K562 (cell line): Measurements from ENCODE around the gene PPP2R3C. TPM values are rescaled to one million over a fixed set of nuclear protein-coding genes. Genes with fewer than 3 reads are reported as not detected.

Experiments used
- C11orf30 ChIP-seq: fragments of 450-650 bp; IDR thresholded peaks from 2 replicates; pipeline ENCODE4 v1.6.1; 2016; ENCODE audit warnings: low read depth, mild to moderate bottlenecking
- CBX1 ChIP-seq: sonication (generic); IDR thresholded peaks from 2 replicates; pipeline ENCODE4 v1.6.1; 2016; ENCODE audit warnings: antibody characterized with exemption, low read depth, mild to moderate bottlenecking
- EGR1 ChIP-seq: fragments of 450-650 bp; conservative IDR thresholded peaks from 2 replicates; pipeline ENCODE4 v1.6.1; 2017; ENCODE audit warnings: mild to moderate bottlenecking
- ELF4 ChIP-seq: fragments of 450-650 bp; formaldehyde crosslinking; IDR thresholded peaks from 2 replicates; pipeline ENCODE4 v1.4.0; 2022; ENCODE audit warnings: missing genetic modification characterization
- ETS1 ChIP-seq: conservative IDR thresholded peaks from 2 replicates; pipeline ENCODE4 v1.6.1; 2011; ENCODE audit warnings: low read depth, mild to moderate bottlenecking, low read length; ENCODE audit not compliant: control insufficient read depth
- NFIX ChIP-seq: fragments of 250-450 bp; sonication (Bioruptor Pico); IDR thresholded peaks from 2 replicates; pipeline ENCODE4 v1.4.0; 2020; ENCODE audit warnings: low read depth, mild to moderate bottlenecking, moderate library complexity
- NR2F6 ChIP-seq: fragments of 450-650 bp; formaldehyde crosslinking; IDR thresholded peaks from 2 replicates; pipeline ENCODE4 v1.4.0; 2020; ENCODE audit warnings: mild to moderate bottlenecking
- SUPT5H ChIP-seq: fragments of 450-650 bp; IDR thresholded peaks from 2 replicates; pipeline ENCODE4 v1.6.1; 2016
- TARDBP ChIP-seq: fragments of 450-650 bp; IDR thresholded peaks from 2 replicates; pipeline ENCODE4 v1.6.1; 2016
- TRIM24 ChIP-seq, 2 experiments: fragments of 450-650 bp; IDR thresholded peaks; 2 replicates each; pipeline ENCODE4 v1.6.1; 2016
- ZBTB43 ChIP-seq: sonication (generic); formaldehyde crosslinking; IDR thresholded peaks from 2 replicates; pipeline ENCODE4 v1.8.0; 2023; ENCODE audit warnings: mild to moderate bottlenecking, missing genetic modification reagents
- ZFP36 ChIP-seq: fragments of 150-350 bp; IDR thresholded peaks from 2 replicates; pipeline ENCODE4 v1.6.1; 2018; ENCODE audit warnings: low read length, low read depth; ENCODE audit not compliant: partially characterized antibody
- ZNF282 ChIP-seq: sonication (generic); formaldehyde crosslinking; IDR thresholded peaks from 2 replicates; pipeline ENCODE4 v1.8.1; 2023; ENCODE audit warnings: missing genetic modification reagents
- ZNF76 ChIP-seq: fragments of 250-450 bp; sonication (Bioruptor Pico); IDR thresholded peaks from 2 replicates; pipeline ENCODE4 v1.4.0; 2020; ENCODE audit warnings: mild to moderate bottlenecking, moderate library complexity, borderline replicate concordance
- ZZZ3 ChIP-seq: fragments of 450-650 bp; IDR thresholded peaks from 2 replicates; pipeline ENCODE4 v1.6.1; 2016; ENCODE audit warnings: antibody characterized with exemption, mild to moderate bottlenecking, moderate library complexity
- polyA plus RNA-seq, 8 experiments: library from polyadenylated mRNA; depleted of rRNA in 4 of 8; stranded (reverse) in 5 of 8; unstranded in 3 of 8; fragments of >200 nt; fragmentation: Nextera tagmentation in 2 of 8; fragmentation: Illumina TruSeq in 1 of 8; extraction: Ambion mirVana in 2 of 8; extraction: Trizol in 1 of 8; gene quantifications; 2 replicates each; pipeline versions ENCODE4 v1.2.1 to v1.2.3, GENCODE V29; 2011 to 2014; ENCODE audit warnings: inconsistent platforms in 1 of 8, missing spikeins in 1 of 8
- total RNA-seq, 7 experiments: library from RNA; depleted of rRNA in 6 of 7; stranded (reverse); fragments of >200 nt in 6 of 7; fragmentation: Illumina TruSeq in 2 of 7; extraction: Trizol in 2 of 7; gene quantifications; 2 replicates each; pipeline versions ENCODE4 v1.2.1 to v1.2.3, GENCODE V29; 2011 to 2021; ENCODE audit warnings: low replicate concordance in 1 of 7
- TF ChIP-seq, protein P1 (sequence below): fragments of 200-600 bp; sonication (generic); IDR thresholded peaks from one replicate; pipeline ENCODE4 v1.6.1; 2012; ENCODE audit warnings: mild to moderate bottlenecking, low read depth, low read length, inconsistent platforms

The PPP2R3C gene
- total and polyA plus RNA-seq, 9 of the 15 experiments (the other 6 are each of a cell fraction or from before 2014, with no cell fraction given), result 14.7 to 43.3 (median 22.7) TPM

DNA sequence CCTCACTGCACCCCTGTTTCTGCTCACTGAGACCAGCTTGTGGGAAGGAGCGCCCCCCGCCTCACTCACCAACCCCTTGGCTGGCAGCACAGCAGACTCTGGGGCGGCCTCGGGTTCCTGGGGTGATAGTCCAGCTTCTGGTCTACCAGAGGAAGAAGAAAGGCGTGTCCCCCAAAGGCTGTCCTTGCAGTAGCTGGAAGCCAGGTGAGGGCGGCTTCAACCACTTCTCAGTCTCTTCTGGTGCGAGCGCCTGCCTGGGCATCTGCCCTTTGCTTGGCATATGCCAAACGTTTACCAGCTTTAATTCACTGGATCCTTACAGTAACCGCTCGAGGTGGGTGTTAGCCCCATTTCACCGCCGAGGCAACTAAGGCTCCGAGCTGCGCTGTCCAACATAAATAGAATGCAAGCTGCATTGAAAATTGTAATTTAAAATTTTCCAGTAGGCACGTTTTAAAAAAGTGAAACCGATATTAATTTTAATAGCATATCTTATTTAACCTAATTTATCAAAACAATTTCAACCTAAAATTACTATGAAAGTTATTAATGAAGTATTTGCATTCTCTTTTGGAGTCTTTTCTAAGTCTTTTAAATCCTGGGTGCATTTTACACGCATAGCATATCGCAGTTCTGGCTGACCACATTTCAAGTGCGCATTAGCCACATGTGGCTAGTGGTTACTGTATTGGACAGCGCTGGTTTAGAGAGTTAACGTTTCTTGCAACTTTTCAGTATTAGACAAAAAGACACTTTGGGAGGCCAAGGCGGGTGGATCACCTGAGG lies 74.8 kb downstream of the PPP2R3C start (continued):
- TF ChIP-seq ZBTB43 (CRISPR knock-in tag) (0 out of 2 replicates have a peak, but pooled peaks have one; percentile 21), ZNF76 (CRISPR knock-in tag) (no peak), SUPT5H (no peak), NR2F6 (CRISPR knock-in tag) (no peak), TARDBP (no peak), C11orf30 (no peak), NFIX (CRISPR knock-in tag) (no peak), CBX1 (no peak), ZNF282 (CRISPR knock-in tag) (no peak), EGR1 (no peak), ZFP36 (no peak), ETS1 (no peak), ZZZ3 (no peak), TRIM24 (IDR thresholded peaks at IDR 0.05) (0 out of 4 replicates have a peak, but pooled peaks of 1 of the 2 experiments have one; percentile 12), ELF4 (CRISPR knock-in tag) (no peak)
- TF ChIP-seq, protein P1, sequence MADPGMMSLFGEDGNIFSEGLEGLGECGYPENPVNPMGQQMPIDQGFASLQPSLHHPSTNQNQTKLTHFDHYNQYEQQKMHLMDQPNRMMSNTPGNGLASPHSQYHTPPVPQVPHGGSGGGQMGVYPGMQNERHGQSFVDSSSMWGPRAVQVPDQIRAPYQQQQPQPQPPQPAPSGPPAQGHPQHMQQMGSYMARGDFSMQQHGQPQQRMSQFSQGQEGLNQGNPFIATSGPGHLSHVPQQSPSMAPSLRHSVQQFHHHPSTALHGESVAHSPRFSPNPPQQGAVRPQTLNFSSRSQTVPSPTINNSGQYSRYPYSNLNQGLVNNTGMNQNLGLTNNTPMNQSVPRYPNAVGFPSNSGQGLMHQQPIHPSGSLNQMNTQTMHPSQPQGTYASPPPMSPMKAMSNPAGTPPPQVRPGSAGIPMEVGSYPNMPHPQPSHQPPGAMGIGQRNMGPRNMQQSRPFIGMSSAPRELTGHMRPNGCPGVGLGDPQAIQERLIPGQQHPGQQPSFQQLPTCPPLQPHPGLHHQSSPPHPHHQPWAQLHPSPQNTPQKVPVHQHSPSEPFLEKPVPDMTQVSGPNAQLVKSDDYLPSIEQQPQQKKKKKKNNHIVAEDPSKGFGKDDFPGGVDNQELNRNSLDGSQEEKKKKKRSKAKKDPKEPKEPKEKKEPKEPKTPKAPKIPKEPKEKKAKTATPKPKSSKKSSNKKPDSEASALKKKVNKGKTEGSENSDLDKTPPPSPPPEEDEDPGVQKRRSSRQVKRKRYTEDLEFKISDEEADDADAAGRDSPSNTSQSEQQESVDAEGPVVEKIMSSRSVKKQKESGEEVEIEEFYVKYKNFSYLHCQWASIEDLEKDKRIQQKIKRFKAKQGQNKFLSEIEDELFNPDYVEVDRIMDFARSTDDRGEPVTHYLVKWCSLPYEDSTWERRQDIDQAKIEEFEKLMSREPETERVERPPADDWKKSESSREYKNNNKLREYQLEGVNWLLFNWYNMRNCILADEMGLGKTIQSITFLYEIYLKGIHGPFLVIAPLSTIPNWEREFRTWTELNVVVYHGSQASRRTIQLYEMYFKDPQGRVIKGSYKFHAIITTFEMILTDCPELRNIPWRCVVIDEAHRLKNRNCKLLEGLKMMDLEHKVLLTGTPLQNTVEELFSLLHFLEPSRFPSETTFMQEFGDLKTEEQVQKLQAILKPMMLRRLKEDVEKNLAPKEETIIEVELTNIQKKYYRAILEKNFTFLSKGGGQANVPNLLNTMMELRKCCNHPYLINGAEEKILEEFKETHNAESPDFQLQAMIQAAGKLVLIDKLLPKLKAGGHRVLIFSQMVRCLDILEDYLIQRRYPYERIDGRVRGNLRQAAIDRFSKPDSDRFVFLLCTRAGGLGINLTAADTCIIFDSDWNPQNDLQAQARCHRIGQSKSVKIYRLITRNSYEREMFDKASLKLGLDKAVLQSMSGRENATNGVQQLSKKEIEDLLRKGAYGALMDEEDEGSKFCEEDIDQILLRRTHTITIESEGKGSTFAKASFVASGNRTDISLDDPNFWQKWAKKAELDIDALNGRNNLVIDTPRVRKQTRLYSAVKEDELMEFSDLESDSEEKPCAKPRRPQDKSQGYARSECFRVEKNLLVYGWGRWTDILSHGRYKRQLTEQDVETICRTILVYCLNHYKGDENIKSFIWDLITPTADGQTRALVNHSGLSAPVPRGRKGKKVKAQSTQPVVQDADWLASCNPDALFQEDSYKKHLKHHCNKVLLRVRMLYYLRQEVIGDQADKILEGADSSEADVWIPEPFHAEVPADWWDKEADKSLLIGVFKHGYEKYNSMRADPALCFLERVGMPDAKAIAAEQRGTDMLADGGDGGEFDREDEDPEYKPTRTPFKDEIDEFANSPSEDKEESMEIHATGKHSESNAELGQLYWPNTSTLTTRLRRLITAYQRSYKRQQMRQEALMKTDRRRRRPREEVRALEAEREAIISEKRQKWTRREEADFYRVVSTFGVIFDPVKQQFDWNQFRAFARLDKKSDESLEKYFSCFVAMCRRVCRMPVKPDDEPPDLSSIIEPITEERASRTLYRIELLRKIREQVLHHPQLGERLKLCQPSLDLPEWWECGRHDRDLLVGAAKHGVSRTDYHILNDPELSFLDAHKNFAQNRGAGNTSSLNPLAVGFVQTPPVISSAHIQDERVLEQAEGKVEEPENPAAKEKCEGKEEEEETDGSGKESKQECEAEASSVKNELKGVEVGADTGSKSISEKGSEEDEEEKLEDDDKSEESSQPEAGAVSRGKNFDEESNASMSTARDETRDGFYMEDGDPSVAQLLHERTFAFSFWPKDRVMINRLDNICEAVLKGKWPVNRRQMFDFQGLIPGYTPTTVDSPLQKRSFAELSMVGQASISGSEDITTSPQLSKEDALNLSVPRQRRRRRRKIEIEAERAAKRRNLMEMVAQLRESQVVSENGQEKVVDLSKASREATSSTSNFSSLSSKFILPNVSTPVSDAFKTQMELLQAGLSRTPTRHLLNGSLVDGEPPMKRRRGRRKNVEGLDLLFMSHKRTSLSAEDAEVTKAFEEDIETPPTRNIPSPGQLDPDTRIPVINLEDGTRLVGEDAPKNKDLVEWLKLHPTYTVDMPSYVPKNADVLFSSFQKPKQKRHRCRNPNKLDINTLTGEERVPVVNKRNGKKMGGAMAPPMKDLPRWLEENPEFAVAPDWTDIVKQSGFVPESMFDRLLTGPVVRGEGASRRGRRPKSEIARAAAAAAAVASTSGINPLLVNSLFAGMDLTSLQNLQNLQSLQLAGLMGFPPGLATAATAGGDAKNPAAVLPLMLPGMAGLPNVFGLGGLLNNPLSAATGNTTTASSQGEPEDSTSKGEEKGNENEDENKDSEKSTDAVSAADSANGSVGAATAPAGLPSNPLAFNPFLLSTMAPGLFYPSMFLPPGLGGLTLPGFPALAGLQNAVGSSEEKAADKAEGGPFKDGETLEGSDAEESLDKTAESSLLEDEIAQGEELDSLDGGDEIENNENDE, result no peak
